ENCODE measurements around the gene ZNF280B.

DNA sequence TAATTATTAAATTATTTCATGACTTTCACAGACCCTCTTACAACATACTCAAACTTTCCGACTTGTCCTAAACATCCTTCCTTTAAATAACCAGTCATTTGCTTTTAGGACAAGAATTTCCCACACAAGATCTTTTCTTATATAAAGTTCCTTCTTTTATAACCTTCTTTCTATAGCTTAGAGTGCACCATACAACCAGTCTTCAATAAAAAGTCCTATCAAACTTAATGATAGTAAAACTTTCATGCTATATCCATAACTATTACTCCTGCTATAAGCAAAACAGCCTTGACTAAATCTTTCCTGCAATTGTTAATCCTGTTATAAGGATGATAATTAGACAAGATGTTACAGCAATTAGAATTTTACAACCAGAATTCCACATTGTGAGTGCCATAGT lies 47.4 kb downstream of the ZNF280B start:
- TF ChIP-seq CTCF (IDR thresholded peaks at IDR 0.05; ENCODE audit: borderline replicate concordance, extremely low read depth, low read length, poor library complexity, severe bottlenecking) (no peak), EZH2 (IDR thresholded peaks at IDR 0.05; ENCODE audit: borderline replicate concordance, low read depth, low read length, severe bottlenecking) (no peak)

Measured in DND-41 (cell line).